Hepatocyte (in vitro differentiated cells): ENCODE measurements around the gene MAP3K4. TPM values are rescaled to one million over a fixed set of nuclear protein-coding genes. Genes with fewer than 3 reads are reported as not detected.

ENCODE experiments used
- DNase-seq: peaks from one replicate; pipeline ENCODE4 v3.0.0-alpha.2; 2016; ENCODE audit warnings: low spot score
- H2AFZ ChIP-seq: fragments of 200-600 bp; sonication (generic); 2 replicates; pipeline ENCODE4 v1.6.0; 2016; ENCODE audit warnings: antibody characterized with exemption, mild to moderate bottlenecking
- H3K27ac ChIP-seq: fragments of 200-600 bp; sonication (generic); 2 replicates; pipeline ENCODE4 v1.5.1; 2016; ENCODE audit warnings: mild to moderate bottlenecking
- H3K27me3 ChIP-seq: fragments of 200-600 bp; sonication (generic); 2 replicates; pipeline ENCODE4 v1.6.1; 2016
- H3K36me3 ChIP-seq: fragments of 200-600 bp; sonication (generic); replicated peaks from 2 replicates; pipeline ENCODE4 v1.5.1; 2016; ENCODE audit warnings: low read depth; ENCODE audit not compliant: insufficient read depth
- H3K4me1 ChIP-seq: fragments of 200-600 bp; sonication (generic); 2 replicates; pipeline ENCODE4 v1.5.1; 2016; ENCODE audit warnings: mild to moderate bottlenecking, moderate library complexity; ENCODE audit not compliant: insufficient read depth
- H3K4me2 ChIP-seq: fragments of 200-600 bp; sonication (generic); 2 replicates; pipeline ENCODE4 v1.6.0; 2016
- H3K4me3 ChIP-seq: fragments of 200-600 bp; sonication (generic); 2 replicates; pipeline ENCODE4 v1.5.1; 2016; ENCODE audit warnings: mild to moderate bottlenecking
- H3K79me2 ChIP-seq: fragments of 200-600 bp; sonication (generic); 2 replicates; pipeline ENCODE4 v1.6.0; 2017; ENCODE audit warnings: mild to moderate bottlenecking
- H3K9me2 ChIP-seq: fragments of 200-600 bp; sonication (generic); replicated peaks from 2 replicates; pipeline ENCODE4 v1.6.0; 2017; ENCODE audit warnings: mild to moderate bottlenecking; ENCODE audit not compliant: insufficient read depth
- H3K9me3 ChIP-seq: fragments of 200-600 bp; sonication (generic); 2 replicates; pipeline ENCODE4 v1.5.1; 2016; ENCODE audit warnings: low read depth, mild to moderate bottlenecking
- H4K20me1 ChIP-seq: fragments of 200-600 bp; sonication (generic); 2 replicates; pipeline ENCODE4 v1.6.0; 2016; ENCODE audit warnings: mild to moderate bottlenecking; ENCODE audit not compliant: insufficient read depth, poor library complexity, severe bottlenecking
- CTCF ChIP-seq: fragments of 200-600 bp; sonication (generic); IDR thresholded peaks from 2 replicates; pipeline ENCODE4 v1.5.1; 2016; ENCODE audit warnings: antibody characterized with exemption, mild to moderate bottlenecking; ENCODE audit not compliant: poor library complexity
- EZH2 ChIP-seq: fragments of 200-600 bp; sonication (generic); IDR thresholded peaks from 2 replicates; pipeline ENCODE4 v1.6.1; 2016; ENCODE audit warnings: antibody characterized with exemption, mild to moderate bottlenecking, borderline replicate concordance
- EZH2phosphoT487 ChIP-seq: fragments of 200-600 bp; sonication (generic); IDR thresholded peaks from one replicate; pipeline ENCODE4 v1.6.1; 2018; ENCODE audit warnings: antibody characterized with exemption, mild to moderate bottlenecking, low read depth, moderate library complexity; ENCODE audit not compliant: unreplicated experiment, severe bottlenecking
- WGBS: methylation state at CpG from one replicate; pipeline ENCODE4 v1.1.6; 2016; ENCODE audit warnings: low lambda C conversion rate; ENCODE audit errors: missing lambda C conversion rate; 5-methylcytosine and 5-hydroxymethylcytosine counted together
- polyA plus RNA-seq: library from polyadenylated mRNA; unstranded; fragments of >200 nt; fragmentation: Nextera tagmentation; extraction: Ambion mirVana; gene quantifications from 2 replicates; pipeline ENCODE4 v1.2.1, GENCODE V29; 2016
- total RNA-seq: library from RNA; depleted of rRNA; stranded (reverse); fragments of >200 nt; gene quantifications from 2 replicates; pipeline ENCODE4 v1.2.3, GENCODE V29; 2014

MAP3K4 gene
- total and polyA plus RNA-seq, 2 experiments from 2014 or later = 10.9 to 21.5 TPM

DNA sequence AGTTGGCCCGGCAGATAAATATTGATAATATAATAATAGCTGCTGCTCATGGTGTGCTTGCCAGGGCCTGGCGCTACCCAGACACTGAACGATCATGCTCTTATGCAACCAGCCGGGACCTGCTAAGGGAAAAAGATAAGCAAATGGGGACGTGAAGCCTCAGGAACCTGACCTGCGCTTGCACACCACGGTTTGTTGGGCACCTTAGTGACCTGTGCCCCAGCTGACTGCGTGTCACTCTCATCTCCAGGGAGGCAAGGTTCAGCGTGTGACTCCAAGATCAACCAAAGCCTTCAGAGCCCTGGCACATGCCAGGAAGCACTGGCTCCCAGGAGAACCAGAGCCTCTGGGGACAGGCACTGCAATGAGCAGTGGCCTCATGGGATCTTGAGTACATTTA is 171.2 kb downstream of the MAP3K4 start:
- 94% methylated on average over 9 of the region's 9 CpGs for WGBS
- TF ChIP-seq EZH2 (no peak), CTCF (no peak), EZH2phosphoT487 (no peak)
- no peaks in the 10 kb centered on the region for H3K79me2 ChIP-seq

DNA sequence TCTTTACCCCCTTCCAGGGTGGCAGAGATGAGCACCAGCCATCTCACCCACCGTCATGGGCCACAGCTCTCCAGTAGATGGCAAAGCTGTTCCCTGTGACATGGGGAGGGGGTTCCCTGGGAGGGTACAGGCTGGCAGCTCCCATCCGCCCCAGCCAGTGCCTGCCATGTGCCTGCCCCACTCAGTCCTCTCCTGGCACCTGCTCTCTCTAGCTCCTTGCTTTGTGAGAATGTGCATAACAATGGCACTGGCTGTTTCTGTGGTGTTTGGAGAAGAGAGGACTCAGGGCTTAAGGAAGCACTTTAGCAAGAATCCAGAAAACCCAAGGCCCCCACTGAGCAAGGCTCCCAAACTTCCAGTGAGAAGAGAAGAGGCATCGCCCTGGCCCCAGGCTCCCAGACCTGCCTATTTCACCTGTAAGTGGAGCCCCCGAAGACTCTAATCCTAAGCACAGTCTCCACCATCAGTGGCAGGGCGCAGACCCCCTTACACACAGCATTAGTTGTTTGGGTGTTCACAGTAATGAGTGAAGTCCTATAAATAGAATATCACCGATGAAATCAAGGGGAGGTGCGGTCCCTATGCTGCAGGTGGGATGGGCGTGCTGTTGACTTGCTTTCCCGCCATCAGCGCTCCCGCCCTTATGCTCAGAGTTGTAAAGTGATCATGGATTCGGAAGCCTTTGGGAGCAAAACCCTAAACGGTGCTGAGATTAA is 172.1 kb downstream of the MAP3K4 start:
- TF ChIP-seq EZH2 = no peak
- no peak for TF ChIP-seq EZH2phosphoT487
- no peak for TF ChIP-seq CTCF
- no peak overlapping the region for H3K27ac ChIP-seq
- no peaks in the 10 kb centered on the region for H3K36me3 ChIP-seq
- H3K4me1 ChIP-seq = no peaks in the 10 kb centered on the region
- no peak for DNase-seq
- no peaks in the 10 kb centered on the region for H3K9me3 ChIP-seq
- H3K4me3 ChIP-seq = no peak overlapping the region
- no peak overlapping the region for H3K4me2 ChIP-seq
- no peaks in the 10 kb centered on the region for H3K79me2 ChIP-seq
- 91% methylated on average over 13 of the region's 13 CpGs for WGBS
- H3K9me2 ChIP-seq = no peaks in the 10 kb centered on the region
- no peak overlapping the region for H2AFZ ChIP-seq
- no peaks in the 10 kb centered on the region for H3K27me3 ChIP-seq
- no peaks in the 10 kb centered on the region for H4K20me1 ChIP-seq

More for the DNA sequence above, 171.2 kb downstream of the MAP3K4 start:
- H3K27me3 ChIP-seq = no peaks in the 10 kb centered on the region
- no peaks in the 10 kb centered on the region for H3K36me3 ChIP-seq
- H3K4me2 ChIP-seq = no peak overlapping the region
- no peak for DNase-seq
- no peak overlapping the region for H2AFZ ChIP-seq
- H4K20me1 ChIP-seq = no peaks in the 10 kb centered on the region
- no peak overlapping the region for H3K27ac ChIP-seq
- H3K9me3 ChIP-seq = no peaks in the 10 kb centered on the region
- no peak overlapping the region for H3K4me3 ChIP-seq
- H3K9me2 ChIP-seq = no peaks in the 10 kb centered on the region
- no peaks in the 10 kb centered on the region for H3K4me1 ChIP-seq

DNA sequence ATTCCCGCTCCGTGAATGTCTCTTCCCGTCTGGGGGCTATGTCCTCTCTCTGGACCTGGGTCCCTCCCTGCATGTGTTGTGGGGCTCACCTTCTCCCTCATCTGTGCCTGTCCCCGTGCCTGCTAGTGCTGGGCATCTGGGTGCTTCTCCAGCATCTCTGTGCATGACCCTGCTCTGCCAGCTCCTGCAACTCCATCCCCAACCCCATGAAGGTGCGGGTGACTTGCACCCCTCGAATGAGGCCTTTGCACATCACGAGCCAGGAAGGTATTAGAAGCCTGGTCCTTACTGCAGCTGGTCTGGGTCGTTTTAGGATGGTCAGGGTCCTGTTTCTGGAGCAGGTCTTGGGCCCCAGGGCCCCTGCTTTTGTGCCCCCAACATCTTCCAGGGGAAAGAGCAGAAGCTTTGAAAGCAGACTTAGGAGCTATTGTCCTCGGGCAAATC is 172.6 kb downstream of the MAP3K4 start:
- TF ChIP-seq EZH2 (no peak), EZH2phosphoT487 (no peak), CTCF (no peak)
- 97% methylated on average over 9 of the region's 9 CpGs for WGBS
- no peaks in the 10 kb centered on the region for H3K4me1 ChIP-seq
- H3K4me3 ChIP-seq = no peak overlapping the region
- H3K27ac ChIP-seq = no peak overlapping the region
- H3K9me2 ChIP-seq = no peaks in the 10 kb centered on the region
- no peaks in the 10 kb centered on the region for H3K9me3 ChIP-seq
- no peaks in the 10 kb centered on the region for H3K79me2 ChIP-seq
- no peak overlapping the region for H2AFZ ChIP-seq
- no peak for DNase-seq
- no peak overlapping the region for H3K4me2 ChIP-seq
- no peaks in the 10 kb centered on the region for H4K20me1 ChIP-seq
- no peaks in the 10 kb centered on the region for H3K36me3 ChIP-seq
- H3K27me3 ChIP-seq = no peaks in the 10 kb centered on the region
